OCI-M2 (cell line): ENCODE data around the gene DIMT1.

ENCODE experiments used
- DNase-seq: peaks from one replicate; lab custom pipeline; 2025; ENCODE audit not compliant: unreplicated experiment; lab: John Stamatoyannopoulos, UW

Gene DIMT1

DNA sequence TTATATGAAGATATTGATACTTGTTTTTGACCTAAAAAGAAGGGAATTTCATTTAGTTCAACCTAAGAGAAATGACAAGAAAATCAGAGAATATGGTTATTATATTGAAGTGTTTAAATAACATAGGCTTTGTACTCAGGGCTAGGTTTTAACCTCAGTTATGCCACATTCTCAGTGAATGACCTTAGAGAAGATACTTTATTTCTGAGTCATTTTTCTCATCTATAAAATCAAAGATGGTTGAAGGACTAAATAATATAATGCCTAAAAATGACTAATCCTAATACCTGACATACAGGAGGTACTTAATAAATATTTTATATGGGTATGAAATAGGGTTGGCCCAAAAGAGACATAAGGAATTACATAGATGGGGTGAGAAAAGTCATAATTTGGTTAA, 32.3 kb downstream of the DIMT1 start:
- DNase-seq = no peak

DNA sequence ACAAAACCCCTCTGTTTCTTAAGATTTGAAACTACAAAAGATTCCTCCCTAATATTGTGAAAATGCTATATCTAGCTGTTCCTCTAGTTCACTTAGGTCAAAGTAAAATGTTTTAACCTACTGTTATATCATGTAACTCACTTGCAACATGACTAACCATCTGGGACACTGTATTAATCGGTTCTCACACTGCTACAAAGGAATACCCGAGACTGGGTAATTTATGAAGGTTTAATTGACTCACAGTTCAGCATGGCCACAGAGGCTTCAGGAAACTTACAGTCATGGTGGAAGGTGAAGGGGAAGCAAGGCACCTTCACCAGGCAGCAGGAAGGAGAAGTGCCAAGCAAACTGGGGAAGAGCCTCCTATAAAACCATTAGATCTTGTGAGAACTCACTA, 34.7 kb downstream of the DIMT1 start:
- no peak for DNase-seq

DNA sequence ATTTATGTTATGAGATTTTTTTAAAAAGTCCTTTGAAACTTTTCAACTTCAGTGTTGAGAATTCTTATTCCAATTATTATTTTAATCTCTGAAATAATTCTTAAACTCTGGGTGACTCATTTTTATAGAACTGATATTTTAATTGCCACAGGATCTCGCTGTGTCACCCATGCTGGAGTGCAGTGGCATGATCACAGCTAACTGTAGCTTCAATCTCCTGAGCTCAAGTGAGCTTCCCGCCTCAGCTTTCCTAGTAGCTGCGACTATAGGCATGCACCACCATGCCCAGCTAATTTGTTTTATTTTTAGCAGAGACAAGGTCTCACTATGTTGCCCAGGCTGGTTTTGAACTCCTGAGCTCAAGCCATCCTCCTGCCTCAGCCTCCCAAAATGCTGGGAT, 41.0 kb downstream of the DIMT1 start:
- DNase-seq = no peak

DNA sequence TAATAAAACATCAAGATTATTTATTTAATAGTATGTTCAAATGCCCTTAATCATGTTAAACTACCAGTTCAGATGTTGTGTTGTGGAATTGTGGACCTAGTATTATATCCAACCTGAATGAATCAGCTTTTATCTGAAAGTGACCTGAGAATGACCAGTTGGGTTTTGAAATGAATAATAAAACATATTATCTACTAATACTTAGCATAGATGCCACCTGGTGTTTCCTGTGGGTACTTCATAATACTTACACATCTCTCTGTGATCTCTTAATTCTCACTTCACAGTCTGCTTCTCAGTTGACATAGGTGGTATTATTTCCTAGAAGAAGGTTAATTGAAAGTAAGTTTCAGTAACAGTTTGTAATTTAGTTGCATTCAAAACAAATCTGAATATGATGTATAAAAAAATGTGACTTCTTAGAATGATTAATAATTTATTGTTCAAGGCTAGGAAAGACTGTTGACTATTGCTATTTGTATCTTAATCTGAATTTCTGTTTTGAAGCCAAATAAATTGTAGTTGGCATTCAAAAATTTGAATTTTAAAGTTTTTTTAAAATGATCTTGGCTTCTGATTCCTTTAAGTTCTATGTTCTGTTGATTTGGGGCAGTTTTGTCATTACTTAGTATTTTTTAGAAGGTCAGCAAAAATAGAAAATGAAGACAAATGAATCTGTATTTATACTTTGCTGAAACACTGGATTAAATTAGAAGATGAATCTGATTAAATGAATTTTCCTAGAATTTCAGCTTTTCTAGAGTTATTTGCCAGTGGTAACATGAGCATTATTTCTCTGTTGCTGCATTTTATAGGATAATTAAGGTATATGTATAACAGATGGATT, 49.5 kb downstream of the DIMT1 start:
- DNase-seq = no peak

DNA sequence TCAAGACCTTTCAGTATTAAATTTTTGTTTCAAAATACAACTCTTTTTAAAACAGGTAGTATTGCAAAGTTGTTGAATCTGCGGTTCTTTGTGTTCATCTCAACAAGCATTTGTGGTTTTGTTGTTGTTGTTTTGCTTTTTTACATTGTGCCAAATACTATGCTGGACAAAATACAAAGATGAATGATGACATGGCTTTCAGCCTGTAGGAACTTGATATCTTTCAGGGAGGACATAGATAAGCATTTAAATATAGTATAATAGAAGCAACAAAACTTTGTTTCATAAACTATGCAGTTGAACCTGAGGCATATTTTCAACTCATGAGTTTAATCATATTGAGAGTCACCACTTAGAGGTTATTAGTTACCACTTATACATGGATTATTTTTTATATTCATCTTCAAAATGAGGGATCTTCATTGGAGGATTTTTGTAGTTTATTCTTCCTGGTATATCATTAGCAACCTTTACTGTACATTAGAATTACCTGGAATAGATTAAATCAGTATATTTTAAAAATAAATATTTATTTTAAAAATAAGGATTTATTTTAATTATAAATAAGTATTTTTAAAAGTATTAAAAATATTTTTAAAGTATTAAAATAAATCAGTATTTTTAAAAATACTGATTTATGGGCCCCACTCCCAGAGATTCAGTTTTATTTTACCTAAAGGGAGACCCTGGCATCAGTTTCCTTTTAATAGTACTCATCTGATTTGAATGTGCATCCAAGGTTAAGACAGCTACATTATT, 54.8 kb downstream of the DIMT1 start:
- no peak for DNase-seq

DNA sequence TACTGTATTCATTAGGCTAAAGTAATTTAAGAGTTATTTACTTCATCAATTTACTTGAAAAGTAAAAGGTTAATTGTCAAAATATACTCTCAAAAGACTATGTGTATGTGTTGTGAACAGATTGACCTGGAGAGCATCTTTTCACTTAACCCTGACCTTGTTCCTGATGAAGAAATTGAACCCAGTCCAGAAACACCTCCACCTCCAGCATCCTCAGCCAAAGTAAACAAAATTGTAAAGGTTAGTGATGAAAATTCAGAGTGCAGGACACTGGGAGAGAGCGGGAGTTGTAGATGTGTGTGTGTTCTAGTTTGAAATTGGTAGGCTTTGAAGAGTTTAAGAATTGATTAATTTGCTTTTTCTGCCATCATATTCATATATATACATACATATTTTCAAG, 55.8 kb downstream of the DIMT1 start:
- DNase-seq = no peak

DNA sequence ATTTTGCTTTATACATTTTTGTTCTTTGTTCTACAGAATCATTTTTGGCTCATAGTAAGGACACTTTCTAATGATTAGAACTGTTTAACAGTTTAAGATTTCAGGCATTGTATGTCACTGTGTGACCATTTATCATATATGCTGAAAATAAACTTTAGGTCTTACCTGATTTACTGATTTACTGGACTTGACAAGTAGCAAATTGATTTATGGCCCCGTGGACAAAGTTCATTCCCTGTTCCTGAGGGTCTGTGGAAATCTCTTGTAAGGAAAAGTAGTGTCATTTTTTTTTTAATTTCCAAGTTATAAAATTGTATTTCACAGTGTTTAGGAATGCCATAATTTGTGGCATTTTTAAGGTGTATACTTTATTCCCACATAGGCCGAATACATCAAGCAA, 57.0 kb downstream of the DIMT1 start:
- no peak for DNase-seq

DNA sequence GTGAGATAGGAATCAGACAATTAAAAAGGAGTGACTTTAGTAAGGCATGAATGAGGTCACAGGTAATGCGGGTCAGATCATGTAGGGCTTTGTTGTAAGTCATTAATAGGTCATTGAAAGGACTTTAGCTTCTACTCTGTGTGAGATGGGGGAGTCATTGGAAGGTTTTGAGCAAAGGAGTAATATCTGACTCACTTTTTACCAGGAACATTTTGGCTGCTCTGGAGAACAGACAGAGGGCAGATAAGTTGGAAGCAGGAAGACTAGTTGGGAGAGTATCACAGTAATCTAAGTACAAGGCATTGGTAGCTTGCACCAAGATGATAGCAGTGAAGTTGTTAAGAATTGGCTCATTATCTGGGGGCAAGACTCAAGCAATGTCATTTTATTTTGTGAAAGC, 60.3 kb downstream of the DIMT1 start:
- no peak for DNase-seq

DNA sequence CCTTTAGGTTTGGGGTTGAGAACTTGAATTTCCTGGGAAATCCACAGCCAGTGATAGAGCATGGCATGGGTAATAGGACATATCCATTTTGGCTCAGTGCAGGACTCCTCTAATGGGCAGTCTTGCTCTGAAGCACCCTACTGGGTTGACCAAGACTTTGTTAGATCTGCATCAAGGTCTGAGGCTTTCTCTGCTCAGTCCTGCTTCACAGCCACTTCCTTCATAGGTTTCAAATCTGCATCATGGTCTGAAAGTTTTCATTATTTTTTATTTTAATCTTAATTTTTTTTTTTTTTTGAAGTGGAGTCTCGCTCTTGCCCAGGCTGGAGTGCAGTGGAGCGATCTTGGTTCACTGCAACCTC, 61.2 kb downstream of the DIMT1 start:
- DNase-seq = no peak

DNA sequence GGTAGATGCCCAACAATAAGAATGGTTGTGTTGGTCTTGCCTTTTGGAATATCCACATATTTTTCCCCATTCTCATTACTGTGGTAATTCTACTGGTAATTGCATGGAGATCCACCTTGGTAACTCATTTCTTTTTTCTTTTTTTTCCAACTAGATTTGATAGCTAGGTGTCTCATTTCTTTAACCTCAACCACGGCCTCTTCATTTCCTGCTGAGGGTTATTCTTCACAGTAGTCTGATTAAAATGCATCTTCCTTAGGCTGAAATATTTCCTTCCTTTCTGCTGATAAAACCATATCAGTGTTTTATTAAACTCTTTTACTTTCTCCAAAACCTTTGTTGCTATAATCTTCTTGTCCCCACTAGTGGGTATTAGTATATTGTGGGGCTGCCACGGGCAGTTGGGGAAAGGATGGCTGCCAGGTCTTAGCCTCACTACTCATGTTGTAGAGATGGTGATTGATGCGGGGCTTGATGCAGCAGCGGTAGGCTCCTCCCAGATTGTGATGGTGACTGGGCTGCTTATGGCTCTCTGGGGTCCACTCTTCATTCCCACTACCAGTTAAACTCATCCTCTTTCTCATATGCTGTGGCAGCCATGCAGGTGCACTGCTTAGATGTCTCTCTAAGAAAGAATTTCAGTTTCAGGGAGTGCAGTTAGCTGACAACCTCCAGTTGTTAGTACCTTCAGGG, 61.8 kb downstream of the DIMT1 start:
- no peak for DNase-seq

DNA sequence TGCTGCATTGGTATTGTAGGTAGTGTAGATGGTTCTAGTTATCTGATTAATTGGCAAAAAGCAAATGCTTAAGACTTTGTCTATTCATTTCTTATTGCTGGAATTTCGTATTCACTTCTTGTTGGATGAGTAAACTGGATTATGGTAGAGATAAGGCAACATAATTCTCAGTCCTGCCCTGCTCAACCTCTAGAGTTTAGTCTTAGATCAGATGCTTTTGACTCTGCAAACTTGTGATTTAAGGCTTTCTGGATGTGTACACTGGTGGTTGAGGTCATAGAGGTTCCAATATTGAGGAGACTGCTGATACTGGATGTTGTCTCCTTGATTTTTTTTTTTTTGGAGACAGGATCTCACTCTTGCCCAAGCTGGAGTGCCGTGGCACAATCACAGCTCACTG, 62.7 kb downstream of the DIMT1 start:
- DNase-seq = no peak

DNA sequence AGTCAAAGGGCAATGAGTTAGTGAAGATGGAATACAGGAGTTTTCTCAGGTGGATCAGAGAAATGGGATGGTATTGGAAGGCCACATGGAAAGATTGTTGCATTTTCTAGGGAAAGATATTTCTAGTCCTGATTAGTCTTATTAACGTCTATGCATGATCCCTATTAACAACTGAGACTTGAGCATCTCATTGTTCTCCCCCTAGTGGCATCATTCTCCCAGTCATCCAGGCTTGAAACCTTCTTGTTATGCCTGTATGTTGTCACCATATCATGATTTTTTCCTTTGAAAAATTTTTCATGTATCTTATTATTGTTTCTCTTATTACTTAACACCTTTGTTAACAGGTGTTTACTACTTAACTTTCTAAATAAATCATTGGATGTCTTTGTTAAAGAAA, 63.3 kb downstream of the DIMT1 start:
- no peak for DNase-seq
